Smooth muscle cell of the coronary artery (primary cell): ENCODE data around the gene PHLPP1. TPM values are rescaled to one million over a fixed set of nuclear protein-coding genes. Genes with fewer than 3 reads are reported as not detected.

Experiments used
- total RNA-seq: library from RNA; depleted of rRNA; stranded (reverse); fragments of >200 nt; gene quantifications from 2 replicates; pipeline ENCODE4 v1.2.3, GENCODE V29; 2014; ENCODE audit warnings: low replicate concordance

The PHLPP1 gene
- 2.3 and 5.7 TPM in 2 replicates for total RNA-seq

GRCh38 chr18:62715436-62715758 lies at the start of gene PHLPP1:
Gene PHLPP1, plus strand, starts transcription at chr18:62715541. Its CDS starts 143 bp downstream, at chr18:62715684.

Other genes with a start within 250 kb of the PHLPP1 start
- 4.1 and 13.6 TPM in 2 replicates for gene ZCCHC2, start 192.5 kb upstream of the PHLPP1 start, total RNA-seq